Epithelial cell of esophagus (primary cell): ENCODE data around the gene POLR1D.

ENCODE experiments used
- DNase-seq: peaks from one replicate; pipeline ENCODE4 v3.0.0; 2010; ENCODE audit warnings: low read depth
- H3K4me3 ChIP-seq: 2 replicates; pipeline ENCODE4 v1.5.1; 2011; ENCODE audit warnings: mild to moderate bottlenecking, low read length, control low read depth
- TF ChIP-seq, protein P1 (sequence below): IDR thresholded peaks from 2 replicates; pipeline ENCODE4 v1.5.1; 2011; ENCODE audit warnings: low read depth, mild to moderate bottlenecking, low read length, control low read depth, inconsistent platforms; ENCODE audit not compliant: insufficient read depth; ENCODE audit errors: missing control alignments

The POLR1D gene

DNA sequence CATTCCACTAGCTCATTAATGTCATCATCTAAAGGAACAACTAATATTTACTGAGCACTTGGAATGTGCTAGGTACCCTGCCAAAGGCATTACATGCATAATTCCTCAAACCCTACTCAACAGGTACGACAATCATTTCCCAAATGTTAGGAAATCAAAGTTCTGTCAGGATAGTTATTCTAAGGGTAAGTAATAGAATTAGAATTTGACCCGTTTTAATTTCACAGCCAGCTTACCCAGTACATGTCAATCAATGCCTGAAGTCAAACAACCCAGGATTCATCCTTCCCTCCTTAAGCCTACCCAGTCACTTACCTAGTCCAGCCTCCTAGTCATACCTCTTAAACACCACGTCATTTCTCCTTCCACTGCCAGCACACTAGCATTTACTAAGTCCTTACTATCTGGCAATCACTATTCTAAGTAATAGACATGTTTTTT, 3.8 kb upstream of the POLR1D start:
- TF ChIP-seq, protein P1, sequence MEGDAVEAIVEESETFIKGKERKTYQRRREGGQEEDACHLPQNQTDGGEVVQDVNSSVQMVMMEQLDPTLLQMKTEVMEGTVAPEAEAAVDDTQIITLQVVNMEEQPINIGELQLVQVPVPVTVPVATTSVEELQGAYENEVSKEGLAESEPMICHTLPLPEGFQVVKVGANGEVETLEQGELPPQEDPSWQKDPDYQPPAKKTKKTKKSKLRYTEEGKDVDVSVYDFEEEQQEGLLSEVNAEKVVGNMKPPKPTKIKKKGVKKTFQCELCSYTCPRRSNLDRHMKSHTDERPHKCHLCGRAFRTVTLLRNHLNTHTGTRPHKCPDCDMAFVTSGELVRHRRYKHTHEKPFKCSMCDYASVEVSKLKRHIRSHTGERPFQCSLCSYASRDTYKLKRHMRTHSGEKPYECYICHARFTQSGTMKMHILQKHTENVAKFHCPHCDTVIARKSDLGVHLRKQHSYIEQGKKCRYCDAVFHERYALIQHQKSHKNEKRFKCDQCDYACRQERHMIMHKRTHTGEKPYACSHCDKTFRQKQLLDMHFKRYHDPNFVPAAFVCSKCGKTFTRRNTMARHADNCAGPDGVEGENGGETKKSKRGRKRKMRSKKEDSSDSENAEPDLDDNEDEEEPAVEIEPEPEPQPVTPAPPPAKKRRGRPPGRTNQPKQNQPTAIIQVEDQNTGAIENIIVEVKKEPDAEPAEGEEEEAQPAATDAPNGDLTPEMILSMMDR, result no peak
- peak overlapping the region; percentile 81 for H3K4me3 ChIP-seq
- DNase-seq, result peak; percentile 90

- TF ChIP-seq, protein P1, result no peak
- peak; percentile 29 for DNase-seq
- H3K4me3 ChIP-seq, result peak overlapping the region; percentile 81
These were observed 2.5 kb upstream of the POLR1D start for GRCh38 chr13:27619093-27619727.

DNA sequence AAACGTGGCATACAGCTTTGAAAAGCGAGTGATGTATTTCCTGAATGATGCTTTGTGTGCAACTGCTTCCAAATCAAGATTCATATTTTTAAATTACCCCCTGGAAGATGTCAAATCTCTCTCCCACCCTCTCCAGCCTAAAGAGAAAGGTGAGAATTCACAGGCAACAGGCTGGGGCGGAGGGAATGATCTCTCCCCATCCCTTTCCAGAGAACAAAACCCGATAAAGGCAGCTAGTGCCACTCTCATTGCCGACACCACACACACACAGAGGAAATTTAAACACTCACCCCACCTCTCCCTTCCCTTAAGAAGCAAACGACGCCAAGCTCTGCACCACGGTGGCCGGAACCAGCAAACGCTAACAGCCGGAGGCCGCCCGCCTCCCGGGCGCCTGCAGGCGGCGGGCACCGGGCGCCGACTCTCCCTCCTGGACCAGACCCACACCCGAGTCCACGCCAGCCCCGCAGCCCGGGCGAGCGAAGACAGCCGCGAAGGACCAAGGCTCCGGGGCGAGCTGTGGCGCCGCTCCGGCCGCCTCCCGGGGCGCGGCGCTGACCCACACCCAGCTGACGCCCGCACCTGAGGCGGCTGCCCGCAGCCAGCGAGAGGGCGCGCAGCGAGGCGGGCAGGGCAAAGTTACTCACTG, 1.8 kb upstream of the POLR1D start:
- H3K4me3 ChIP-seq, result peak overlapping the region; percentile 81
- DNase-seq, result no peak
- TF ChIP-seq, protein P1, result no peak

- TF ChIP-seq, protein P1, result no peak
- DNase-seq, result peak; percentile 98
- H3K4me3 ChIP-seq, result peak within 1 kb of the TSS; percentile 81
These were observed 1.1 kb upstream of the POLR1D start, which contains the start of gene LNX2 for GRCh38 chr13:27620377-27621115. Gene LNX2 (minus strand): TSS chr13:27620529. CDS start chr13:27581703, 38,826 bp downstream.

GRCh38 chr13:27621116-27621365, 651 bp upstream of the POLR1D start:
- DNase-seq, result peak; percentile 70
- TF ChIP-seq, protein P1, result no peak
- H3K4me3 ChIP-seq, result peak overlapping the region; percentile 81

- peak overlapping the region; percentile 83 for H3K4me3 ChIP-seq
- TF ChIP-seq, protein P1, result no peak
- DNase-seq, result no peak
These were observed 569 bp downstream of the POLR1D start for GRCh38 chr13:27622102-27622820.
